Dendritic cell treated with granulocyte-macrophage colony-stimulating factor and Interleukin-4, amounts not matched to agents 40 ng/mL and 50 ng/mL, for 4 days (primary cell): Measurements from ENCODE around the gene SRGAP2B.
"Not testable (repeated sequence)": the region's sequence is repeated elsewhere in the genome, so short reads cannot be mapped to it uniquely, and the experiment has no call there.

Source experiments
- H3K27ac Mint-ChIP-seq: one replicate; pipeline ENCODE4 v1.8.0; 2022; ENCODE audit warnings: mild to moderate bottlenecking, mixed read lengths
- H3K27me3 Mint-ChIP-seq: one replicate; pipeline ENCODE4 v1.8.0; 2022; ENCODE audit warnings: mild to moderate bottlenecking, mixed read lengths
- H3K36me3 Mint-ChIP-seq: one replicate; pipeline ENCODE4 v1.8.0; 2022; ENCODE audit warnings: low read depth, mixed read lengths
- H3K4me1 Mint-ChIP-seq: one replicate; pipeline ENCODE4 v1.8.0; 2022; ENCODE audit warnings: low read depth, mixed read lengths
- H3K4me3 Mint-ChIP-seq: one replicate; pipeline ENCODE4 v1.8.0; 2022; ENCODE audit warnings: mild to moderate bottlenecking, moderate library complexity, mixed read lengths
- H3K9me3 Mint-ChIP-seq: one replicate; pipeline ENCODE4 v1.8.0; 2022; ENCODE audit warnings: mixed read lengths
- intact Hi-C: fragments of 100-400 bp; cut with micrococcal nuclease; formaldehyde crosslinking; loops from one replicate; pipeline ENCODE4 v1.15.0; 2022

The SRGAP2B gene

GRCh38 chr1:144977856-144978255 lies 117.3 kb downstream of the SRGAP2B start:
- H3K36me3 Mint-ChIP-seq, H3K9me3 Mint-ChIP-seq, H3K4me1 Mint-ChIP-seq, intact Hi-C loops, H3K4me3 Mint-ChIP-seq, H3K27me3 Mint-ChIP-seq, H3K27ac Mint-ChIP-seq: not testable (repeated sequence)

- H3K36me3 Mint-ChIP-seq, H3K9me3 Mint-ChIP-seq, H3K4me1 Mint-ChIP-seq, intact Hi-C loops, H3K27me3 Mint-ChIP-seq, H3K27ac Mint-ChIP-seq, H3K4me3 Mint-ChIP-seq: not testable (repeated sequence)
Observed at GRCh38 chr1:144971936-144972335, 123.2 kb downstream of the SRGAP2B start.

- intact Hi-C loops, H3K4me3 Mint-ChIP-seq, H3K27ac Mint-ChIP-seq, H3K9me3 Mint-ChIP-seq, H3K27me3 Mint-ChIP-seq, H3K36me3 Mint-ChIP-seq, H3K4me1 Mint-ChIP-seq: not testable (repeated sequence)
Observed at GRCh38 chr1:144966488-144966887, 128.6 kb downstream of the SRGAP2B start.

GRCh38 chr1:144964765-144965164 lies 130.4 kb downstream of the SRGAP2B start:
- H3K9me3 Mint-ChIP-seq, result not testable (repeated sequence)

DNA sequence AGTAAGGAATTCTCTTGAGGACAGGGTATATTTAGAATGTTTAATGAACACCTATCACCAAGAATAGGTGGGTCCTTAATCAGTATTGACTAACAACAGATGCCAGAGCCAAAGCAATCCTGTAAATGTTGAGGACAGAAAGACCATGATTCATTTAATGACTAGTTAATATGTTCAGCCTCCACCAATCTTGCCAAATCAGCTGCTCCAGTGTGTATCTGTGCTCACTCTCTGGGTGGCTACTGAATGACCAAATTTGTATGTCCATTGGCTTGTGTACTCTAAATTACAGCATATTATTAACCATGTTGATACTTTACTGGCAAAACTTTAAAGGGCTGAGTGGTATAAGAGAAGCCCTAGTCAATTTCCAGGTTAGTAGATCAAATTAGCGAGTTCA lies 130.9 kb downstream of the SRGAP2B start:
- H3K4me1 Mint-ChIP-seq, H3K27ac Mint-ChIP-seq, H3K27me3 Mint-ChIP-seq, H3K9me3 Mint-ChIP-seq, H3K36me3 Mint-ChIP-seq, intact Hi-C loops, H3K4me3 Mint-ChIP-seq: not testable (repeated sequence)

More at GRCh38 chr1:144964765-144965164, 130.4 kb downstream of the SRGAP2B start:
- H3K27ac Mint-ChIP-seq, H3K27me3 Mint-ChIP-seq, H3K4me3 Mint-ChIP-seq, H3K4me1 Mint-ChIP-seq, intact Hi-C loops, H3K36me3 Mint-ChIP-seq: not testable (repeated sequence)

- intact Hi-C loops, H3K9me3 Mint-ChIP-seq, H3K4me1 Mint-ChIP-seq, H3K27ac Mint-ChIP-seq, H3K36me3 Mint-ChIP-seq, H3K27me3 Mint-ChIP-seq, H3K4me3 Mint-ChIP-seq: not testable (repeated sequence)
Observed at GRCh38 chr1:144963571-144963970, 131.6 kb downstream of the SRGAP2B start.

- H3K27me3 Mint-ChIP-seq, H3K36me3 Mint-ChIP-seq, H3K4me3 Mint-ChIP-seq, H3K9me3 Mint-ChIP-seq, H3K27ac Mint-ChIP-seq, H3K4me1 Mint-ChIP-seq, intact Hi-C loops: not testable (repeated sequence)
Observed at GRCh38 chr1:144961604-144962583, 133.2 kb downstream of the SRGAP2B start.

DNA sequence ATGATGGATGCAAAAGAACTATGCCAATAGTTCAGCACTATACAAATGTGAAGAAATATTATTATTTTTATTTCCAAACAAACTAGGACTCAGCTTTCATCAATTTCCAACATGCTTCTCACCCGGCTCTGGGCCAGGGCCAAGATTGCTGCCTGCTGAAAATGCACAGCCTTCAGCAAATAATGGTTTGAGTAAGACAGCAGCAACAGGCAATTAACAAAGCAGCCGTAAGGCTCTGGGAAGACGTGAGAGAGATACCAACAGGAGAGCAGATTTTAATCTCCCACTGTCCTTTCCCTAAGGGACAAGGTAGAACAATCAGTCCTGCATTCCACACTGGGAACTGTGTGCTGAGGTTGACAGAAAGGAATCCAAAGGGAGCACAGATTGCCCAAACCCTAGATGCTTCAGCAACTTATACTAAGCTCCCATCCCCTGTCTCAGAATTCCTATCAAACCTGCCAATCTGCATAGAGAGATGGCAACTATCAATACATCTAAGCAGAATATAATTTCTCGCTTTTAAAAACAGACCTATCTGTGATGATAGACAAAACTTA lies 134.1 kb downstream of the SRGAP2B start:
- H3K4me3 Mint-ChIP-seq, H3K36me3 Mint-ChIP-seq, H3K27me3 Mint-ChIP-seq, intact Hi-C loops, H3K27ac Mint-ChIP-seq, H3K9me3 Mint-ChIP-seq, H3K4me1 Mint-ChIP-seq: not testable (repeated sequence)

- intact Hi-C loops, result not testable (repeated sequence)
Observed at GRCh38 chr1:144948390-144948789, 146.7 kb downstream of the SRGAP2B start.

DNA sequence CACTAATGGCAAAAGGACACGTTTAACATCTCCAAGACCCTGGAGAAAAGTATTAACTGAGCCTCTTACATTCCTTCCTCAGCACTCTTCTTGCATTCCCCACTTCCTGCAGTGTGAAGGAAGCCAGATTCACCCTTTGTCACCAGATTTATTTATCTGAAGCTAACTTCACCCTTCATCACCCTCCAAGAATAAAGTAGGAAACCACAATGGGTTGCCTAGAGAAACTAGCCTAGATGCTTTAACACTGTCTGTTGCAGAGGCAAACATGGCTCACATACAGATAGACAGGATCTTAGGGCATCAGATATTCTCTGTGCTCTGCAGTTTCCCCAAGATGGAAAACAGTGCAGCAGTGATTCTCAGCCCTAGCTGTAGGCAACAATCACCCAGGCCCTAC lies 147.6 kb downstream of the SRGAP2B start:
- H3K9me3 Mint-ChIP-seq, intact Hi-C loops, H3K4me1 Mint-ChIP-seq, H3K27ac Mint-ChIP-seq, H3K4me3 Mint-ChIP-seq, H3K27me3 Mint-ChIP-seq, H3K36me3 Mint-ChIP-seq: not testable (repeated sequence)

More at GRCh38 chr1:144948390-144948789, 146.7 kb downstream of the SRGAP2B start:
- not testable (repeated sequence) for H3K36me3 Mint-ChIP-seq, H3K9me3 Mint-ChIP-seq, H3K4me1 Mint-ChIP-seq, H3K27ac Mint-ChIP-seq, H3K27me3 Mint-ChIP-seq, H3K4me3 Mint-ChIP-seq

- H3K4me1 Mint-ChIP-seq, result not testable (repeated sequence)
Observed at GRCh38 chr1:144946525-144947480, 148.3 kb downstream of the SRGAP2B start.

GRCh38 chr1:144941710-144942109 lies 153.4 kb downstream of the SRGAP2B start:
- peak overlapping the region; percentile 63 for H3K27ac Mint-ChIP-seq
- H3K27me3 Mint-ChIP-seq, H3K4me1 Mint-ChIP-seq, H3K4me3 Mint-ChIP-seq, intact Hi-C loops, H3K9me3 Mint-ChIP-seq, H3K36me3 Mint-ChIP-seq: not testable (repeated sequence)

More at GRCh38 chr1:144946525-144947480, 148.3 kb downstream of the SRGAP2B start:
- H3K4me3 Mint-ChIP-seq, H3K27ac Mint-ChIP-seq, H3K36me3 Mint-ChIP-seq, H3K27me3 Mint-ChIP-seq, H3K9me3 Mint-ChIP-seq, intact Hi-C loops: not testable (repeated sequence)

GRCh38 chr1:144940054-144940453 lies 155.1 kb downstream of the SRGAP2B start:
- H3K27me3 Mint-ChIP-seq, H3K36me3 Mint-ChIP-seq, intact Hi-C loops, H3K9me3 Mint-ChIP-seq, H3K4me3 Mint-ChIP-seq, H3K4me1 Mint-ChIP-seq: not testable (repeated sequence)
- peak overlapping the region; percentile 45 for H3K27ac Mint-ChIP-seq

DNA sequence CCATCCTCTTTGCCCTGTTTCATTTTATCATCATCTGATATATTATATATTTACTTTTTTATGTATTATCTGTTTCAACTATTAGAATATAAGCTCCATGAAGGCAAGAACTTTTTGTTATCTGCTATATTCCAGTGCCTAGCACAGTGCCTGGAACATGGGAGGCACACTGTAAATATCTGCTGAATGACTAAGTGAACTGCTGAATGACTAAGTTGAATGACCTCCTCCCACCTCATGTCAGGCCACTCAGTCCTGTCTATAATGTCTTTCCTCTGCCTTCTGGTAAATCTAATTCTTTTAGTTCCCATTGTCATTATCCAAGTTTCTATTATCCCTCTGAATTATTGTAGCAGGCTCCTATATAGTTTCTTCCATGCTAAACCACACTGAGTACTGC lies 156.5 kb downstream of the SRGAP2B start:
- H3K4me1 Mint-ChIP-seq, H3K27me3 Mint-ChIP-seq, H3K4me3 Mint-ChIP-seq, H3K27ac Mint-ChIP-seq, H3K9me3 Mint-ChIP-seq, H3K36me3 Mint-ChIP-seq, intact Hi-C loops: not testable (repeated sequence)
